HG03196 (cell line): ENCODE measurements around the gene OVCH1.
A peak's percentile ranks its signal among the peaks of the same experiment; 100 is the strongest.
"Not testable (repeated sequence)": the region's sequence is repeated elsewhere in the genome, so short reads cannot be mapped to it uniquely, and the experiment has no call there.

Experiments used
- ATAC-seq: cut with Tn5 transposase; IDR thresholded peaks from one replicate; pipeline ENCODE4 v1.9.1; 2021; ENCODE audit not compliant: unreplicated experiment

OVCH1 gene

GRCh38 chr12:29416748-29417147 is 80.7 kb downstream of the OVCH1 start:
- no peak for ATAC-seq

- no peak for ATAC-seq
These were observed 82.4 kb downstream of the OVCH1 start for GRCh38 chr12:29415111-29415510.

GRCh38 chr12:29414368-29414767 is 83.1 kb downstream of the OVCH1 start:
- ATAC-seq, result no peak

GRCh38 chr12:29405561-29405960 is 91.9 kb downstream of the OVCH1 start:
- ATAC-seq, result no peak

GRCh38 chr12:29403991-29404390 is 93.5 kb downstream of the OVCH1 start:
- ATAC-seq, result no peak

- ATAC-seq, result no peak
These were observed 95.0 kb downstream of the OVCH1 start for GRCh38 chr12:29402437-29402836.

- no peak for ATAC-seq
These were observed 99.0 kb downstream of the OVCH1 start for GRCh38 chr12:29398495-29398894.

- no peak for ATAC-seq
These were observed 100.7 kb downstream of the OVCH1 start for GRCh38 chr12:29396774-29397173.

GRCh38 chr12:29395356-29395755 is 102.1 kb downstream of the OVCH1 start:
- no peak for ATAC-seq

GRCh38 chr12:29390419-29390818 is 107.1 kb downstream of the OVCH1 start:
- ATAC-seq, result not testable (repeated sequence)

- no peak for ATAC-seq
These were observed 108.1 kb downstream of the OVCH1 start for GRCh38 chr12:29389295-29389919.

- ATAC-seq, result not testable (repeated sequence)
These were observed 111.3 kb downstream of the OVCH1 start for GRCh38 chr12:29386084-29386680.

GRCh38 chr12:29385194-29385593 is 112.3 kb downstream of the OVCH1 start:
- ATAC-seq, result not testable (repeated sequence)

GRCh38 chr12:29382251-29382650 is 115.2 kb downstream of the OVCH1 start:
- no peak for ATAC-seq

GRCh38 chr12:29380536-29381523 is 116.7 kb downstream of the OVCH1 start, which contains the start of gene ERGIC2:
Gene ERGIC2, minus strand, starts transcription at chr12:29381172. Its CDS starts 9,539 bp downstream, at chr12:29371633.
- peak; percentile 98 for ATAC-seq
